Measurements from ENCODE around the gene RBP7.

GRCh38 chr1:10063878-10064277 is 66.8 kb downstream of the RBP7 start:
- TF ChIP-seq RCOR1 (conservative IDR thresholded peaks at IDR 0.05; ENCODE audit: low read depth, low read length) (no peak), ATF3 (IDR thresholded peaks at IDR 0.05; ENCODE audit: borderline replicate concordance, extremely low read depth, low read depth, low read length) (no peak), YY1 (IDR thresholded peaks at IDR 0.05; ENCODE audit: low read depth, low read length) (no peak), MAX (IDR thresholded peaks at IDR 0.05; ENCODE audit: low read depth, low read length) (no peak), ZNF274 (IDR thresholded peaks at IDR 0.05; ENCODE audit: insufficient read depth, insufficient read length) (no peak), ATF2 (IDR thresholded peaks at IDR 0.05; ENCODE audit: low read length) (no peak), CHD2 (IDR thresholded peaks at IDR 0.05; ENCODE audit: borderline replicate concordance, low read depth, low read length) (no peak), POLR2A (IDR thresholded peaks at IDR 0.05; ENCODE audit: low read depth, low read length) (no peak), CBX3 (IDR thresholded peaks at IDR 0.05; ENCODE audit: borderline replicate concordance, low read depth) (no peak)
